ENCODE data around the gene CMIP.

Gene CMIP

DNA sequence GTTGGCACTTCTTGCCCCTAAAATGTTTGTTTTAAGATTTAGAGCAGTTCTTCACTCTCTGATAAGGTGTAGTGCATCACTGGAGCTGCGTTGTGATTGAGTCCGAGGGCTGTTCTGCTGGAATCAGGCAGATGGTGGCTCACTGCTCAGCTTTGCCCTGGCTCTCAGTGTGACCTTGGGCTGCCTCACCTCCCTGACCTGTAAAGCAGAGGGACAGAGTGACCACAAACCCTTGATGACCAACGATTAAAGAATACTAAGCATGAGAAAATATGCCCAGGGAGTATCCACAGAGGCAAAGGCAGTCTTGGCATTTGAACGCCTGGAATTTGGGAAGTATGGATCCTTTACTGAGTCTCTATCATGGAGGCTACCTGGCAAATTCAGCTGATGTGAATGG is 18.1 kb downstream of the CMIP start:
- no peak for DNase-seq (ENCODE audit: low read depth)

GRCh38 chr16:81463296-81463890 is 18.8 kb downstream of the CMIP start:
- no peak for DNase-seq (ENCODE audit: low read depth)

DNA sequence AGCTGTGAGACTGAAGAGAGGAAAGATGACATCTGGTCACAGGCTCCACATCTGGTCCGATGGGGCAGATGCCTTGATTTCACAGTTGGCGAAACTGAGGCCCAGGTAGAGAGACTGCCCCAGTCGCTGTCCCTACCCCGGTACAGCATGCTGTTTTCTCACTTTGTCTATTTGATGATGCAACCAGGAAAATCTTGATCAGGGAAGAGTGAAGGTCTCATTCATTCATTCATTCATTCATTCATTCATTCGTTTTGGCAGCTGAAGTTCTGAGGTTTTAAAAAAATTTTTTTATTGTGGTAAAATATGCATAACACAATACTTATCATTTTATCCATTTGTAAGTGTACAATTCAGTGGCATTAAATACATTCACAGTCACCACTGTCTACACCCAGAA is 19.7 kb downstream of the CMIP start:
- no peak for DNase-seq (ENCODE audit: low read depth)

GRCh38 chr16:81465375-81465943 is 20.9 kb downstream of the CMIP start:
- no peak for DNase-seq (ENCODE audit: low read depth)

- DNase-seq (ENCODE audit: low read depth): no peak
Measured at GRCh38 chr16:81466356-81466980, 21.9 kb downstream of the CMIP start.

GRCh38 chr16:81467072-81467471 is 22.5 kb downstream of the CMIP start:
- DNase-seq (ENCODE audit: low read depth): no peak

GRCh38 chr16:81467815-81468214 is 23.2 kb downstream of the CMIP start:
- DNase-seq (ENCODE audit: low read depth): no peak

DNA sequence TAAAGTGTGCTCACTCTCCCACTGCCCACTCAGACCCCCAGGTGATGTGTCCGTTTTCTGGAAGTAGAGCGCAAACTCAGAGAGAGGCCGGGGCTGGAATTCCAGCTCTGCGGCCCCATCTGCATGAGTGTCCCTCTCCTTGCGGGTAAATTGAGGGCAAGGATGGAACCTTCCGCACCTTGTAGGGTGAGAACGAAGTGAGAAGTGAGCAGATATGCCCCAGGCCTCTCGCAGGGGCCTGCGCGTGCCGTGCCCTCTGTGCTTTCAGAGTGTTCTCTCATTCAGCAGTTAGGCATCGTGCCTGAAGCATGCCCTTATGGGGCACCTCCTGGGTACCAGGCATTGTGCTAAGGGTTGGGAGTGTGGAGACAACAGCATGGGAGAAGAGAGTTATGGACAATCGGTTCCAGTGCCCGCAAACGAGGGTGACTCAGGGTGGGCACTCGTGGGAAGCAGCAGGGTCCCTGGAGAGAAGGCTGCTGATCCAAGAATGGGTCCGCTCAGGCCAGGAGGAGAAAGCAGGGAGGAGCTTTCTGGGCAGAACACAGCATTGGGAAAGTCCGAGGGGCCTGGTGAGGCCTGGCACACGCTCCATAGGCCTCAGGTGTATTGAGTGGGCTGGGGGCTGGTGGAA is 23.8 kb downstream of the CMIP start:
- DNase-seq (ENCODE audit: low read depth): no peak

DNA sequence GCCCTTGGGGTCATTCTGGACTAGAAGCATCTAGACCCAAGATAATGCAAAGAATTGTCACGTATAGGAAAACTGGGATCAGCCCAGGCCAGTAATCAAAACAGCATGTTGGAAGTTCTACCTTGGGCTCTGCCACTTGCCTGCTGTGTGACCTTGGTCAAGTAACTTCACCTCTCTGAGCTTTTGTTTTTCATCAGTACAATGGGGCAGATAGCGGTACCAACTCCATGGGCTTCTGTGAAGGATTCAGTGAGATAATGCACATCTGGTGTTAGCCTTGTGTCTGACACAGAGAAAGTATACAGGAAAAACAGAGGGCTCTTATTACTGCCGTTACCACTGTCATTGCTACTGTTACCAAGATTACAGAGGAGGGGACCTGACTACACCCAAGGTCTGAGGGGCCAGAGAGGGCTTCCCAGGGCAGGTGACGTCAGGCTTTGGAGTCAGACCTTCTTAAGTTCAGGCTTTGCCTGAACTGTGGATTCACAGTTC is 24.6 kb downstream of the CMIP start:
- DNase-seq (ENCODE audit: low read depth): no peak

GRCh38 chr16:81469710-81470535 is 25.3 kb downstream of the CMIP start:
- no peak for DNase-seq (ENCODE audit: low read depth)

GRCh38 chr16:81470796-81471636 is 26.4 kb downstream of the CMIP start:
- no peak for DNase-seq (ENCODE audit: low read depth)

DNA sequence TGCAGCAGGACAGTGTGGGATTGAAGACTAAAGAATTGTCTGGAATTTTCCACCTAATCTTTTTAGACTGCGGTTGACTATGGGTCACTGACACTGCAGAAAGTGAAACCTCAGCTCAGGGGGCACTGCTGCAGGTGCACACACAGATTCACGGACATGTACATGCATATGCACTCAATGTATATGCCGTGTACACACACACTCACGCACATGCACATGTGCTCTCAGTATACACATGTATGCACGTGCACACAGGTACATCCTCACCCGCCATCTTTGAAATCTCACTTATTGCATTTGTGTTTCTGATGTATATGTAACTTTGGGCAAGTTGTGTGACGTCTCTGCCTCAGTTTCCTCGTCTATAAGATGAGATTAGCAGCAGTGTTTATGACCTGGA is 27.3 kb downstream of the CMIP start:
- DNase-seq (ENCODE audit: low read depth): no peak

GRCh38 chr16:81472391-81472790 is 27.8 kb downstream of the CMIP start:
- DNase-seq (ENCODE audit: low read depth): no peak

DNA sequence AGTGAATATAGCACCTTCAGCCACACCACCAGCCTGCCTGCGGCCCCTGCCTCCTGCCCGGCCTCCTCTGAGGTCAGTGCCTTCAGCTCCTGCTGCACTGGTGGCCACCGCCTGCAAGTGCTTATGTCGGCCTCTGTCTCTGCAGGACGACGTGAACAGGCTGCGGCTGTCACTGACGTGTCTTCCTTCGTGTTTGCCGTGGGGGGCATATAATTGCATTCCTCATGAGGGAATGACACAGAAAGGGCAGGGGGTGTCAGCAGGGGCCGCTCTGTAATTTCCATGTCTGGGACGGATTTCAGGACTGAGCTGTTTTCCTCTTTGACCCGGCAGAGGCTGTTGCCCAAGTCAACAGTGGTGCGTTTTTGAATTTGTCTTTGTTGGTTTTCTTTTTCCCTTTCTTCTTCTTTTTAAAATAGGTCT is 28.5 kb downstream of the CMIP start:
- no peak for DNase-seq (ENCODE audit: low read depth)

DNA sequence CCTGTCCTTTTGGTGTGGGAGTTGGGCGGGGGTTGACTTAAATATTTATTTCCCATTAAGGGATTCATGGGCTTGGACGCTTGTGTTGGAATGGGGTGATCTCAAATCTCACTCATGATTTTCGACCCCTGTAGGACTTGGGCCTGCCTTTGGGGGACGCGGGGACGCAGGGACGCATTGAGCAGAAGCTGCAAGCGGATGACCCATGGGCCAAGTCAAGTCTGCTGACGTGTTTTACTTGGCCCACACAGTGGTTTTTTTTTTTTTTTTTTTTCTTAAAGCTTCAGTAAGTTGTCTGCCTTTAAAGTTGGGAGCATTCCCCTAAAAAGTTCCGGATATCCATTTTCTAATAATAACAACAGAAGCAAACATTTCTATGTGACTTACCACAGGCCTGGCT is 28.9 kb downstream of the CMIP start:
- DNase-seq (ENCODE audit: low read depth): no peak

GRCh38 chr16:81473969-81474959 is 29.7 kb downstream of the CMIP start:
- no peak for DNase-seq (ENCODE audit: low read depth)

- no peak for DNase-seq (ENCODE audit: low read depth)
Measured at GRCh38 chr16:81477697-81478693, 33.4 kb downstream of the CMIP start.

- DNase-seq (ENCODE audit: low read depth): no peak
Measured at GRCh38 chr16:81478876-81479511, 34.4 kb downstream of the CMIP start.
